OCI-LY7 (cell line): ENCODE data around the gene DBN1. TPM values are rescaled to one million over a fixed set of nuclear protein-coding genes. Genes with fewer than 3 reads are reported as not detected.

ENCODE experiments used
- BruUV-seq: library from RNA; stranded (reverse); fragments of 400-500 nt; replicated peaks from 2 replicates; lab custom pipeline; 2021; lab: Mats Ljungman, UMichigan
- CTCF ChIA-PET: fragments of 300-600 bp; sonication (Branson Sonifier 250); formaldehyde crosslinking; loops from one replicate; lab custom pipeline; 2022; ENCODE audit warnings: antibody characterized with exemption; ENCODE audit not compliant: unreplicated experiment; lab: Charles Lee
- POLR2A ChIA-PET: fragments of 300-600 bp; sonication (Branson Sonifier 250); formaldehyde crosslinking; loops from one replicate; lab custom pipeline; 2022; ENCODE audit warnings: antibody characterized with exemption; lab: Charles Lee
- DNase-seq: peaks from one replicate; pipeline ENCODE4 v3.0.0-alpha.2; 2015; ENCODE audit warnings: low spot score
- H2AFZ ChIP-seq: fragments of 200-600 bp; sonication (generic), shearing (Covaris generic); 2 replicates; pipeline ENCODE4 v1.6.1; 2014; ENCODE audit warnings: mild to moderate bottlenecking, antibody characterized with exemption, low read length, moderate library complexity
- H3K27ac ChIP-seq: fragments of 200-600 bp; sonication (generic); 2 replicates; pipeline ENCODE4 v1.5.1; 2014; ENCODE audit warnings: mixed run types, low read depth, mild to moderate bottlenecking, moderate library complexity, low read length, inconsistent platforms; ENCODE audit not compliant: poor library complexity, severe bottlenecking
- H3K36me3 ChIP-seq: fragments of 200-600 bp; sonication (generic); 2 replicates; pipeline ENCODE4 v1.6.1; 2014; ENCODE audit warnings: mild to moderate bottlenecking, antibody characterized with exemption, low read length, moderate library complexity, mixed read lengths; ENCODE audit not compliant: insufficient read depth
- H3K4me1 ChIP-seq: fragments of 200-600 bp; sonication (generic); 2 replicates; pipeline ENCODE4 v1.5.1; 2014; ENCODE audit warnings: mild to moderate bottlenecking, low read length; ENCODE audit not compliant: insufficient read depth, poor library complexity, severe bottlenecking
- H3K4me2 ChIP-seq: fragments of 200-600 bp; sonication (generic); 2 replicates; pipeline ENCODE4 v1.6.1; 2014; ENCODE audit warnings: mild to moderate bottlenecking, low read length
- H3K4me3 ChIP-seq: fragments of 200-600 bp; sonication (generic); 2 replicates; pipeline ENCODE4 v1.5.1; 2014; ENCODE audit warnings: mild to moderate bottlenecking, low read depth, low read length; ENCODE audit not compliant: poor library complexity, severe bottlenecking
- H3K79me2 ChIP-seq: fragments of 200-600 bp; sonication (generic); 2 replicates; pipeline ENCODE4 v1.6.1; 2016; ENCODE audit warnings: low read depth, mild to moderate bottlenecking, low read length, moderate library complexity, mixed read lengths; ENCODE audit not compliant: insufficient read depth
- H3K9me2 ChIP-seq: fragments of 200-600 bp; sonication (generic); 2 replicates; pipeline ENCODE4 v1.6.1; 2016; ENCODE audit warnings: mild to moderate bottlenecking, low read length, mixed read lengths; ENCODE audit not compliant: insufficient read depth
- H3K9me3 ChIP-seq: fragments of 200-600 bp; sonication (generic); 2 replicates; pipeline ENCODE4 v1.6.1; 2014; ENCODE audit warnings: mild to moderate bottlenecking, mixed run types, low read length, mixed read lengths
- H4K20me1 ChIP-seq: fragments of 200-600 bp; sonication (generic); 2 replicates; pipeline ENCODE4 v1.6.1; 2014; ENCODE audit warnings: mild to moderate bottlenecking, antibody characterized with exemption, low read length, moderate library complexity, mixed read lengths; ENCODE audit not compliant: insufficient read depth
- EZH2phosphoT487 ChIP-seq: fragments of 200-600 bp; sonication (generic); IDR thresholded peaks from 2 replicates; pipeline ENCODE4 v1.6.1; 2018; ENCODE audit warnings: low read depth, borderline replicate concordance, mild to moderate bottlenecking, mixed run types, antibody characterized with exemption, low read length, moderate library complexity, mixed read lengths
- intact Hi-C: fragments of 100-400 bp; cut with micrococcal nuclease; formaldehyde crosslinking; loops from one replicate; pipeline ENCODE4 v1.10.0; 2022; ENCODE audit not compliant: unreplicated experiment
- total RNA-seq, 2 experiments: library from RNA; depleted of rRNA in 1 of 2; stranded (reverse); fragments of >200 nt in 1 of 2; shearing (Covaris generic) in 1 of 2; gene quantifications; 2 replicates each; pipeline ENCODE4 v1.2.3, GENCODE V29; 2014 to 2022
- TF ChIP-seq, protein P1 (sequence below): fragments of 200-600 bp; sonication (generic); conservative IDR thresholded peaks from 2 replicates; pipeline ENCODE4 v1.5.1; 2014; ENCODE audit warnings: mild to moderate bottlenecking, antibody characterized with exemption, low read length, moderate library complexity, mixed read lengths

The DBN1 gene
- total RNA-seq, 2 experiments from 2014 or later: 11.7 to 22.0 TPM

DNA sequence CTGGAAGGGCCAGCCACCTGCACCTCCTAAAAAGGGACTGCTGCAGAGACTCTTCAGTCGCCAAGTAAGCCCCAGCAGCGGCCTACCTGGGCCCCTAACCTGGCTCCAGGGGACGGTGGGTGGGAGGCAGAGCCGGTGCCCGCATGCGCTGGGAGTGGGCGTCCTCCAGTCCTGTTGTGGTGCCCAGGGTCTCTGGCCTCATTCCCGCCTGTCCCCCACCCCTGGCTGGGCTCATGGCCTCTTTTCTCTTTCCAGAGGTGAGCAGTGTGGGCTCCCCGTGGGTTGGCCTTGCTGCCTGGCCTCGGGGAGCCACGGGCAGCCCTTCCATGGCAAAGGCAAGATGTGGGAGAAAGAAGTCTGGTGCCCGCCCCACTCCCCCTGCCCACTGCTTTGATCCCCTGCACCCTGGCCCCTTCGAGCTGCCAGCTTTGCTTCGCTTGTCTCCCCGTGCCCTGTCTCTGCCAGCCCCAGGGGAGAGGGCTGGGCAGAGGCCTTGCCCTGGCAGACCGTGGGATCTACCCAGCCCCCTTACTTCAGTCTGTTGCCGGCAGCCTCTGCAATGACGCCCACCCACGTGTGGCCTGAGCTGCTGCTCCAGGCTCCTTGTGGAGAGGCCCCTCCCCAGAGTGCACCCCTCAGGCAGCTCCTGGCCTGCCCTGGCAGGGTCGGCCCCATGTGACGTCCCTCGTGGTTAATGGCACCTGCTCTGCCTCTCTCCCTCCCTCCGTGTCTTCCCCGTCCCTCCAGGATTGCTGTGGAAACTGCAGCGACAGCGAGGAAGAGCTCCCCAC lies 32.2 kb downstream of the DBN1 start:
- CTCF ChIA-PET: interaction anchor here (0.5 kb wide), 1 partner anchor 15 kb away, joined by 3 read pairs; no protein-coding TSS in a partner anchor
- BruUV-seq: no TSS peak
- no peak for TF ChIP-seq EZH2phosphoT487
- TF ChIP-seq, protein P1, sequence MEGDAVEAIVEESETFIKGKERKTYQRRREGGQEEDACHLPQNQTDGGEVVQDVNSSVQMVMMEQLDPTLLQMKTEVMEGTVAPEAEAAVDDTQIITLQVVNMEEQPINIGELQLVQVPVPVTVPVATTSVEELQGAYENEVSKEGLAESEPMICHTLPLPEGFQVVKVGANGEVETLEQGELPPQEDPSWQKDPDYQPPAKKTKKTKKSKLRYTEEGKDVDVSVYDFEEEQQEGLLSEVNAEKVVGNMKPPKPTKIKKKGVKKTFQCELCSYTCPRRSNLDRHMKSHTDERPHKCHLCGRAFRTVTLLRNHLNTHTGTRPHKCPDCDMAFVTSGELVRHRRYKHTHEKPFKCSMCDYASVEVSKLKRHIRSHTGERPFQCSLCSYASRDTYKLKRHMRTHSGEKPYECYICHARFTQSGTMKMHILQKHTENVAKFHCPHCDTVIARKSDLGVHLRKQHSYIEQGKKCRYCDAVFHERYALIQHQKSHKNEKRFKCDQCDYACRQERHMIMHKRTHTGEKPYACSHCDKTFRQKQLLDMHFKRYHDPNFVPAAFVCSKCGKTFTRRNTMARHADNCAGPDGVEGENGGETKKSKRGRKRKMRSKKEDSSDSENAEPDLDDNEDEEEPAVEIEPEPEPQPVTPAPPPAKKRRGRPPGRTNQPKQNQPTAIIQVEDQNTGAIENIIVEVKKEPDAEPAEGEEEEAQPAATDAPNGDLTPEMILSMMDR: no peak
- Histone ChIP-seq H3K27ac (no peak overlapping the region), H3K79me2 (no peaks in the 10 kb centered on the region), H2AFZ (no peak overlapping the region), H3K36me3 (peaks cover 61% of the 10 kb centered on the region), H3K4me1 (peaks cover 22% of the 10 kb centered on the region), H3K4me3 (no peak overlapping the region), H3K4me2 (no peak overlapping the region), H4K20me1 (no peaks in the 10 kb centered on the region), H3K9me2 (no peaks in the 10 kb centered on the region), H3K9me3 (no peaks in the 10 kb centered on the region)
- DNase-seq: no peak
- intact Hi-C loops: no loop called here
- POLR2A ChIA-PET: interaction anchor here (1.2 kb wide), 1 partner anchor 11 kb away, joined by 4 read pairs; no protein-coding TSS in a partner anchor

DNA sequence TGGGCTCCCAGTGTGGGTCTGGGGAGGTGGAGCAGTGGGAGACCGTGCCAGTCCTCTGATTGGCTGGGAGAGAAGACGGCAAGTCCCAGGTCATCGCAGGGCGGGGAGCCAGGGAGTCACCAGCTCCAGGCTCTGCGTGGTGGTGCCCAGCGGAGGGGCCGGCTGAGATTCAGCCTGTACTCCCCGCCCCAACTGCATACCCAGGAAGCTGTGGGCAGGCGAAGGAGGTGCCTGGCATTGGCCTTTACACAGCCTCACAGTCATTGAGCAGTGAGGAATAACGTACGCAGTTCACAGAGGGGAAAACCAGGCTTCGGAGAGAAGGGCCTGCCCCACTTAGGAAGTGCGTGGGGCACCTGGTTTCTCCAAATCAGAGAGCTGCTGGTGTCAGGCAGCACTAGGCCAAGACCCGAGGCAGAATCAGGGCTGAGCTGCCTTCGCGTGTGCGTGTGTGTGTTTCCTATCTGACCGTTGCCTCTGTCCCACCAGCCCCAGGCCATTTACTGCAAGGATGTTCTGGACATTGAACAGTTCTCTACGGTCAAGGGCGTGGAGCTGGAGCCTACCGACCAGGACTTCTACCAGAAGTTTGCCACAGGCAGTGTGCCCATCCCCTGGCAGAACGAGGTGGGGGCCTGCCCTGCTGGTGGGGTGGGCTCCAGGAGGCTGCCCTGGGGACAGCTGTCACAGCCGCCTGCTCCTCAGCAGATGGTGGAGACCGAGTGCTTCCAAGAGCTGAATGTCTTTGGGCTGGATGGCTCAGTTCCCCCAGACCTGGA lies 33.0 kb downstream of the DBN1 start:
- Histone ChIP-seq H2AFZ (no peak overlapping the region), H3K4me1 (peaks cover 14% of the 10 kb centered on the region), H3K4me3 (no peak overlapping the region), H3K36me3 (peaks cover 68% of the 10 kb centered on the region), H3K27ac (no peak overlapping the region), H3K9me3 (no peaks in the 10 kb centered on the region), H3K79me2 (no peaks in the 10 kb centered on the region), H3K9me2 (no peaks in the 10 kb centered on the region), H4K20me1 (no peaks in the 10 kb centered on the region), H3K4me2 (no peak overlapping the region)
- no TSS peak for BruUV-seq
- ChIA-PET POLR2A (interaction anchor here (1.1 kb wide), 1 partner anchor 51 kb away, joined by 3 read pairs; no protein-coding TSS in a partner anchor), CTCF (interaction anchor here (0.6 kb wide), 1 partner anchor 52 kb away, joined by 3 read pairs; no protein-coding TSS in a partner anchor)
- intact Hi-C loops: no loop called here
- TF ChIP-seq EZH2phosphoT487: no peak
- TF ChIP-seq, protein P1: no peak
- DNase-seq: no peak
